Fibroblast of lung (primary cell): Measurements from ENCODE around the gene CD247. TPM values are rescaled to one million over a fixed set of nuclear protein-coding genes. Genes with fewer than 3 reads are reported as not detected.

Experiments
- DNase-seq, 2 donors: peaks; one replicate each; pipeline versions ENCODE4 v3.0.0 to v3.0.0-alpha.2; 2010; ENCODE audit warnings: low read depth in 2 of 2
- H2AFZ ChIP-seq: 2 replicates; pipeline ENCODE4 v1.5.1; 2012; ENCODE audit warnings: low read length, control low read depth, inconsistent platforms
- H3K27ac ChIP-seq: 2 replicates; pipeline ENCODE4 v1.5.1; 2011; ENCODE audit warnings: low read length, control low read depth; ENCODE audit not compliant: insufficient read depth
- H3K27me3 ChIP-seq: 2 replicates; pipeline ENCODE4 v1.5.1; 2011; ENCODE audit warnings: mild to moderate bottlenecking, low read length; ENCODE audit not compliant: control insufficient read depth, insufficient read depth
- H3K36me3 ChIP-seq: 2 replicates; pipeline ENCODE4 v1.5.1; 2011; ENCODE audit warnings: low read length; ENCODE audit not compliant: control insufficient read depth, insufficient read depth
- H3K4me1 ChIP-seq: 2 replicates; pipeline ENCODE4 v1.5.1; 2011; ENCODE audit warnings: low read length; ENCODE audit not compliant: control insufficient read depth, insufficient read depth; ENCODE audit errors: extremely low read depth
- H3K4me2 ChIP-seq: 2 replicates; pipeline ENCODE4 v1.5.1; 2011; ENCODE audit warnings: low read length, control low read depth; ENCODE audit not compliant: insufficient read depth; ENCODE audit errors: extremely low read depth
- H3K4me3 ChIP-seq, 4 experiments: fragments of 200-600 bp in 1 of 4; sonication (generic) in 1 of 4; replicated peaks in 1 of 4; 2 replicates each; pipeline ENCODE4 v1.5.1; 2011 to 2016; ENCODE audit warnings: low read length in 4 of 4, low read depth in 3 of 4, mild to moderate bottlenecking in 3 of 4, control low read depth in 2 of 4, inconsistent platforms in 1 of 4, mixed read lengths in 1 of 4; ENCODE audit not compliant: insufficient read depth in 1 of 4; ENCODE audit errors: control extremely low read depth in 1 of 4
- H3K79me2 ChIP-seq: 2 replicates; pipeline ENCODE4 v1.5.1; 2012; ENCODE audit warnings: mild to moderate bottlenecking, low read length, inconsistent platforms; ENCODE audit not compliant: control insufficient read depth, insufficient read depth
- H3K9ac ChIP-seq: 2 replicates; pipeline ENCODE4 v1.5.1; 2011; ENCODE audit warnings: mild to moderate bottlenecking, low read length, control low read depth; ENCODE audit not compliant: insufficient read depth
- H3K9me3 ChIP-seq: 2 replicates; pipeline ENCODE4 v1.5.1; 2012; ENCODE audit warnings: low read depth, low read length; ENCODE audit not compliant: control insufficient read depth, insufficient read depth
- H4K20me1 ChIP-seq: 2 replicates; pipeline ENCODE4 v1.5.1; 2011; ENCODE audit warnings: low read length; ENCODE audit not compliant: control insufficient read depth, insufficient read depth; ENCODE audit errors: extremely low read depth
- CTCF ChIP-seq, 2 donors: IDR thresholded peaks in 1 of 2; conservative IDR thresholded peaks in 1 of 2; 1 replicate in 1 of 2; 2 replicates in 1 of 2; pipeline ENCODE4 v1.5.1; 2011 to 2012; ENCODE audit warnings: low read length in 2 of 2, control low read depth in 1 of 2, inconsistent platforms in 1 of 2, low read depth in 1 of 2, mild to moderate bottlenecking in 1 of 2
- EZH2 ChIP-seq: IDR thresholded peaks from 2 replicates; pipeline ENCODE4 v1.5.1; 2012; ENCODE audit warnings: low read length, control low read depth, mild to moderate bottlenecking; ENCODE audit errors: missing control alignments
- polyA plus RNA-seq, 2 donors: library from polyadenylated mRNA; depleted of rRNA in 1 of 2; stranded (reverse) in 1 of 2; unstranded in 1 of 2; fragments of >200 nt; gene quantifications; 2 replicates each; pipeline ENCODE4 v1.2.1, GENCODE V29; 2011 to 2012; ENCODE audit warnings: missing spikeins in 1 of 2
- total RNA-seq: library from RNA; depleted of rRNA; stranded (reverse); fragments of >200 nt; gene quantifications from 2 replicates; pipeline ENCODE4 v1.2.1, GENCODE V29; 2014

Gene CD247
- total and polyA plus RNA-seq, 2 donors (not counting 1 experiment from before 2014, with no cell fraction given): not detected

DNA sequence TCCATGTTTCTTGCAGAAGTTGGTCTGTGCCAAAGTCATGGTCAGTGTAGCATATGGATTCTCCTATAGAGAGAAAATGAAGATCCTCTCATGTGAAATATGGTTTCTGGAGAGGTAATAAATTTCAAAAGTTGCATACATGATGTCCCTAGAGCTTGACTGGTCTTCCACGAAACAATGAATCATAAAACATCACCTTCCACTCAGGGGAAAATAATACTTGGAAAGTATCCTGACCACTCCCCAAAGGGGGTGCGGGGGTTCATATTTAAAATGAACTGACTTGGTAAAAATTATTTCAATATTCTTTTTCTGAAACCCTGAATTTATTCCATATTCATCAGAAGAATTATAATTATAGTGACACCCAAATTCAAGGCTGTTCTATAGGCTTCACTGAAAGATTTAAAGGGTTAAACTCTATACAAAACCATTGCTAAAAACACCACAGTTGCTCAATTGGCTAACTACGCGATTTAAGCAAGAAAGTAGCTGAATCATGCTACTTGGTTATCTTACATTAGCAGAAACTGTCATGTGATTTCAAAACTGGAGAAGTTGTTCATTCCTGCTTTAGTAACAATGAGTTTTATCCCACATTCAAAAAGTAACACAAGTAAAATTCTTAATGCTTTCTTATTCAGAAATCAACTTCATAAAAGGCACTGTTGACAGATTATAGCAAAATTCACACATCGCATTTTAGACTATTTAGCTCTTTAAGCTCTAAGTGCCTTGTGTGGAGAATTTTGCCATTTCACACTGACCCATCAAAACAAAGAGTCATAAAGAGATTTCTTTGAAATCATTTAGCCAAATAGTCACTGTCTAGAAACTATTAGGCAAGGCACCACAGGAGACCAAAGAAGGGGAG, 30.0 kb upstream of the CD247 start:
- H3K4me3 ChIP-seq: no peak overlapping the region
- no peaks in the 10 kb centered on the region for H3K36me3 ChIP-seq
- H3K27ac ChIP-seq: no peak overlapping the region
- H3K27me3 ChIP-seq: no peaks in the 10 kb centered on the region
- H3K9ac ChIP-seq: no peak overlapping the region
- H3K79me2 ChIP-seq: no peaks in the 10 kb centered on the region
- no peak overlapping the region for H3K4me2 ChIP-seq
- H3K9me3 ChIP-seq: no peaks in the 10 kb centered on the region
- no peak for TF ChIP-seq EZH2
- TF ChIP-seq CTCF (conservative IDR thresholded peaks at IDR 0.05 in 1 of 2, IDR thresholded peaks at IDR 0.05 in 1 of 2; ENCODE audit: low read depth in 1 of 2, low read length in 2 of 2): no peak
- DNase-seq: peak; percentile 58 to 85
- no peaks in the 10 kb centered on the region for H4K20me1 ChIP-seq
- no peaks in the 10 kb centered on the region for H3K4me1 ChIP-seq
- no peak overlapping the region for H2AFZ ChIP-seq

GRCh38 chr1:167546935-167547334, 28.6 kb upstream of the CD247 start:
- no peaks in the 10 kb centered on the region for H3K4me1 ChIP-seq
- TF ChIP-seq CTCF (conservative IDR thresholded peaks at IDR 0.05 in 1 of 2, IDR thresholded peaks at IDR 0.05 in 1 of 2; ENCODE audit: low read depth in 1 of 2, low read length in 2 of 2) (no peak), EZH2 (no peak)
- no peaks in the 10 kb centered on the region for H3K9me3 ChIP-seq
- H3K79me2 ChIP-seq: no peaks in the 10 kb centered on the region
- H3K27me3 ChIP-seq: no peaks in the 10 kb centered on the region
- no peaks in the 10 kb centered on the region for H4K20me1 ChIP-seq
- H2AFZ ChIP-seq: no peak overlapping the region
- H3K36me3 ChIP-seq: no peaks in the 10 kb centered on the region
- no peak for DNase-seq
- no peak overlapping the region for H3K4me3 ChIP-seq
- no peak overlapping the region for H3K9ac ChIP-seq
- no peak overlapping the region for H3K27ac ChIP-seq
- no peak overlapping the region for H3K4me2 ChIP-seq

DNA sequence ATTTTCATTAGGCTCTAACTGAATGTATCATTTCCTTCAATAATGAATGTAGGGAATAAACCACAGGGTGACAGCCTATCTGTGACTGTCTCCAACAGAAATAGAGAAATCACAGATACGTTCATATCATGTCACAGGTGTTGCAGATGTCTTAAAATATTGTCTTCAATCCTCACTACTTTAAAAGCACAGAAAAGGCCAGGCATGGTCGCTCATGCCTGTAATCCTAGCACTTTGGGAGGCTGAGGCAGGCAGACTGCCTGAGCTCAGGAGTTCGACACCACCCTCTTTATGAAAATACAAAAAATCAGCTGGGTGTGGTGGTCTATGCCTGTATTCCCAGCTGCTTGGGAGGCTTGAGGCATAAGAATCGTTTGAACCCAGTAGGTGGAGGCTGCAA, 27.0 kb upstream of the CD247 start:
- TF ChIP-seq EZH2 (no peak), CTCF (conservative IDR thresholded peaks at IDR 0.05 in 1 of 2, IDR thresholded peaks at IDR 0.05 in 1 of 2; ENCODE audit: low read depth in 1 of 2, low read length in 2 of 2) (no peak)
- H4K20me1 ChIP-seq: no peaks in the 10 kb centered on the region
- H3K4me3 ChIP-seq: no peak overlapping the region
- H3K4me2 ChIP-seq: no peak overlapping the region
- H3K27me3 ChIP-seq: no peaks in the 10 kb centered on the region
- H3K27ac ChIP-seq: no peak overlapping the region
- no peak overlapping the region for H3K9ac ChIP-seq
- H3K4me1 ChIP-seq: no peaks in the 10 kb centered on the region
- DNase-seq: no peak
- H3K9me3 ChIP-seq: no peaks in the 10 kb centered on the region
- no peaks in the 10 kb centered on the region for H3K36me3 ChIP-seq
- no peaks in the 10 kb centered on the region for H3K79me2 ChIP-seq
- no peak overlapping the region for H2AFZ ChIP-seq
